ENCODE results near the gene ELMO1. TPM values are rescaled to one million over a fixed set of nuclear protein-coding genes. Genes with fewer than 3 reads are reported as not detected.

The ELMO1 gene
- total RNA-seq, 4 donors from 2014 or later = 31.1 to 42.9 (median 38.7) TPM

GRCh38 chr7:36995776-36996175 lies 452.9 kb downstream of the ELMO1 start:
- H3K27me3 ChIP-seq = no peaks in the 10 kb centered on the region
- H3K9me3 ChIP-seq = no peaks in the 10 kb centered on the region
- H3K36me3 ChIP-seq = no peaks in the 10 kb centered on the region
- intact Hi-C loops (cut with DNase I) = no loop called here
- H3K4me1 ChIP-seq = peaks cover 0 to 4% (median 0%) of the 10 kb centered on the region in 4 donors
- TF ChIP-seq EP300 (IDR thresholded peaks at IDR 0.05) (no peak), POLR2A (IDR thresholded peaks at IDR 0.05; ENCODE audit: low read depth) (no peak), CTCF (IDR thresholded peaks at IDR 0.05) (no peak), POLR2AphosphoS5 (IDR thresholded peaks at IDR 0.05) (no peak)
- 67% methylated on average over 2 of the region's 2 CpGs for WGBS
- no peak overlapping the region for H3K27ac ChIP-seq (replicated peaks in 1 of 4)
- DNase-seq (ENCODE audit: extremely low spot score) = no peak
- no peak overlapping the region for H3K4me3 ChIP-seq

- 42% methylated on average over 1 of the region's 1 CpG for WGBS
- intact Hi-C loops (cut with DNase I) = no loop called here
- H3K4me1 ChIP-seq = peaks cover 0 to 4% (median 0%) of the 10 kb centered on the region in 4 donors
- H3K36me3 ChIP-seq = no peaks in the 10 kb centered on the region
- H3K4me3 ChIP-seq = no peak overlapping the region
- no peak for DNase-seq (ENCODE audit: extremely low spot score)
- no peaks in the 10 kb centered on the region for H3K27me3 ChIP-seq
- H3K9me3 ChIP-seq = no peaks in the 10 kb centered on the region
- no peak overlapping the region for H3K27ac ChIP-seq (replicated peaks in 1 of 4)
- TF ChIP-seq POLR2A (IDR thresholded peaks at IDR 0.05; ENCODE audit: low read depth) (no peak), EP300 (IDR thresholded peaks at IDR 0.05) (no peak), POLR2AphosphoS5 (IDR thresholded peaks at IDR 0.05) (no peak), CTCF (IDR thresholded peaks at IDR 0.05) (no peak)
Observed at GRCh38 chr7:36994456-36995112, 454.1 kb downstream of the ELMO1 start.

GRCh38 chr7:36986948-36987724 lies 461.5 kb downstream of the ELMO1 start:
- WGBS = 67% methylated on average over 14 of the region's 14 CpGs
- intact Hi-C loops (cut with DNase I) = no loop called here
- no peak for DNase-seq (ENCODE audit: extremely low spot score)
- Histone ChIP-seq H3K27ac (replicated peaks in 1 of 4) (peak overlapping the region in 1 of 4 donors; percentile 70), H3K9me3 (no peaks in the 10 kb centered on the region), H3K36me3 (no peaks in the 10 kb centered on the region), H3K4me1 (peaks cover 11 to 50% (median 40%) of the 10 kb centered on the region in 4 donors), H3K4me3 (no peak overlapping the region), H3K27me3 (no peaks in the 10 kb centered on the region)
- TF ChIP-seq CTCF (IDR thresholded peaks at IDR 0.05) (peak; percentile 47 to 80 (median 57)), EP300 (IDR thresholded peaks at IDR 0.05) (no peak), POLR2A (IDR thresholded peaks at IDR 0.05; ENCODE audit: low read depth) (no peak), POLR2AphosphoS5 (IDR thresholded peaks at IDR 0.05) (no peak)

GRCh38 chr7:36986511-36986933 lies 462.1 kb downstream of the ELMO1 start:
- Histone ChIP-seq H3K9me3 (no peaks in the 10 kb centered on the region), H3K27me3 (no peaks in the 10 kb centered on the region), H3K36me3 (no peaks in the 10 kb centered on the region), H3K4me3 (peak overlapping the region in 1 of 4 donors; percentile 36), H3K4me1 (peaks cover 11 to 53% (median 44%) of the 10 kb centered on the region in 4 donors), H3K27ac (replicated peaks in 1 of 4) (peak overlapping the region in 2 of 4 donors; percentile 47 to 70)
- WGBS = 49% methylated on average over 5 of the region's 5 CpGs
- DNase-seq (ENCODE audit: extremely low spot score) = no peak
- intact Hi-C loops (cut with DNase I) = no loop called here
- TF ChIP-seq POLR2A (IDR thresholded peaks at IDR 0.05; ENCODE audit: low read depth) (no peak), EP300 (IDR thresholded peaks at IDR 0.05) (no peak), CTCF (IDR thresholded peaks at IDR 0.05) (no peak), POLR2AphosphoS5 (IDR thresholded peaks at IDR 0.05) (no peak)
